ENCODE results near the gene EYA4. TPM values are rescaled to one million over a fixed set of nuclear protein-coding genes. Genes with fewer than 3 reads are reported as not detected.

Gene EYA4
- polyA plus RNA-seq, 4 donors = 10.1 to 18.7 (median 16.1) TPM

- peak in 2 of 4 donors; percentile 48 to 77 for DNase-seq (ENCODE audit: low read depth in 4 of 4, low spot score in 2 of 4)
Observed at GRCh38 chr6:133242637-133243585, 1.8 kb downstream of the EYA4 start.

GRCh38 chr6:133243723-133244305 lies 2.7 kb downstream of the EYA4 start:
- no peak for DNase-seq (ENCODE audit: low read depth in 4 of 4, low spot score in 2 of 4)

- no peak for DNase-seq (ENCODE audit: low read depth in 4 of 4, low spot score in 2 of 4)
Observed at GRCh38 chr6:133244519-133244918, 3.4 kb downstream of the EYA4 start.

GRCh38 chr6:133245007-133245406 lies 3.9 kb downstream of the EYA4 start:
- no peak for DNase-seq (ENCODE audit: low read depth in 4 of 4, low spot score in 2 of 4)

GRCh38 chr6:133245422-133245903 lies 4.3 kb downstream of the EYA4 start:
- no peak for DNase-seq (ENCODE audit: low read depth in 4 of 4, low spot score in 2 of 4)

GRCh38 chr6:133247581-133247980 lies 6.4 kb downstream of the EYA4 start:
- DNase-seq (ENCODE audit: low read depth in 4 of 4, low spot score in 2 of 4) = no peak

GRCh38 chr6:133248241-133249001 lies 7.3 kb downstream of the EYA4 start:
- no peak for DNase-seq (ENCODE audit: low read depth in 4 of 4, low spot score in 2 of 4)

- DNase-seq (ENCODE audit: low read depth in 4 of 4, low spot score in 2 of 4) = no peak
Observed at GRCh38 chr6:133251688-133252087, 10.5 kb downstream of the EYA4 start.

GRCh38 chr6:133254552-133255228 lies 13.5 kb downstream of the EYA4 start:
- no peak for DNase-seq (ENCODE audit: low read depth in 4 of 4, low spot score in 2 of 4)

- no peak for DNase-seq (ENCODE audit: low read depth in 4 of 4, low spot score in 2 of 4)
Observed at GRCh38 chr6:133257545-133258105, 16.5 kb downstream of the EYA4 start.

- no peak for DNase-seq (ENCODE audit: low read depth in 4 of 4, low spot score in 2 of 4)
Observed at GRCh38 chr6:133259561-133259960, 18.4 kb downstream of the EYA4 start.

- DNase-seq (ENCODE audit: low read depth in 4 of 4, low spot score in 2 of 4) = no peak
Observed at GRCh38 chr6:133262804-133263203, 21.6 kb downstream of the EYA4 start.

GRCh38 chr6:133265066-133265465 lies 23.9 kb downstream of the EYA4 start:
- DNase-seq (ENCODE audit: low read depth in 4 of 4, low spot score in 2 of 4) = no peak

- no peak for DNase-seq (ENCODE audit: low read depth in 4 of 4, low spot score in 2 of 4)
Observed at GRCh38 chr6:133266186-133266585, 25.0 kb downstream of the EYA4 start.

- no peak for DNase-seq (ENCODE audit: low read depth in 4 of 4, low spot score in 2 of 4)
Observed at GRCh38 chr6:133268621-133269020, 27.5 kb downstream of the EYA4 start.

- DNase-seq (ENCODE audit: low read depth in 4 of 4, low spot score in 2 of 4) = no peak
Observed at GRCh38 chr6:133274813-133275212, 33.7 kb downstream of the EYA4 start.

GRCh38 chr6:133275213-133275612 lies 34.1 kb downstream of the EYA4 start:
- DNase-seq (ENCODE audit: low read depth in 4 of 4, low spot score in 2 of 4) = no peak

GRCh38 chr6:133277228-133277899 lies 36.2 kb downstream of the EYA4 start:
- DNase-seq (ENCODE audit: low read depth in 4 of 4, low spot score in 2 of 4) = no peak

- no peak for DNase-seq (ENCODE audit: low read depth in 4 of 4, low spot score in 2 of 4)
Observed at GRCh38 chr6:133277900-133278545, 36.9 kb downstream of the EYA4 start.
